Activated naive CD8-positive, alpha-beta T cell (primary cell): ENCODE data around the gene JUNB.

Experiments used
- H3K27ac Mint-ChIP-seq: one replicate; pipeline ENCODE4 v1.8.0; 2021; ENCODE audit warnings: mixed read lengths
- H3K27me3 Mint-ChIP-seq: one replicate; pipeline ENCODE4 v1.8.0; 2021; ENCODE audit warnings: mixed read lengths
- H3K36me3 Mint-ChIP-seq: one replicate; pipeline ENCODE4 v1.8.0; 2021; ENCODE audit warnings: mixed read lengths
- H3K4me1 Mint-ChIP-seq: one replicate; pipeline ENCODE4 v1.8.0; 2021; ENCODE audit warnings: low read depth, mixed read lengths
- H3K4me3 Mint-ChIP-seq: one replicate; pipeline ENCODE4 v1.8.0; 2021; ENCODE audit warnings: mild to moderate bottlenecking, mixed read lengths
- H3K9me3 Mint-ChIP-seq: one replicate; pipeline ENCODE4 v1.8.0; 2021; ENCODE audit warnings: low read depth, mixed read lengths

Gene JUNB

GRCh38 chr19:12834976-12835757 is 43.9 kb downstream of the JUNB start:
- H3K4me1 Mint-ChIP-seq: peaks cover 36% of the 10 kb centered on the region
- peaks cover 5% of the 10 kb centered on the region for H3K36me3 Mint-ChIP-seq
- H3K27me3 Mint-ChIP-seq: peaks cover 59% of the 10 kb centered on the region
- H3K27ac Mint-ChIP-seq: no peak overlapping the region
- H3K4me3 Mint-ChIP-seq: peak overlapping the region; percentile 71
- H3K9me3 Mint-ChIP-seq: no peaks in the 10 kb centered on the region

DNA sequence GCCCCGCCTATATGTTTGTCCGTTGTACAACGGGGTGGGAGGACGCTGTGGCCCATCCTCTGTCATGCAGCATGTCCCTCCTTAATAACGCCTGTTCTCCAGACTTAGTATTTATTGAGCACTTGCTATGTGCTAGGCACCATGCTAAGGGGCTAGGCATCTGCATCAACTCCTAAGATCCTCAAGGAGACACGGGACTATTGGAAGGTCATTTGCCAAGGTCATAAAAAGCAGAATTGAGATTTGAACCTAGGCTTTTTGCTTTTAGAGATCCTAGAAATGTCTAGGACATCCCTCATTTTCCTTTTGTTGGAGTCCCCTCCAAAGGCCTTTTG is 45.2 kb downstream of the JUNB start:
- H3K9me3 Mint-ChIP-seq: no peaks in the 10 kb centered on the region
- H3K27me3 Mint-ChIP-seq: peaks cover 58% of the 10 kb centered on the region
- peaks cover 47% of the 10 kb centered on the region for H3K4me1 Mint-ChIP-seq
- H3K36me3 Mint-ChIP-seq: peaks cover 5% of the 10 kb centered on the region
- no peak overlapping the region for H3K27ac Mint-ChIP-seq
- no peak overlapping the region for H3K4me3 Mint-ChIP-seq

DNA sequence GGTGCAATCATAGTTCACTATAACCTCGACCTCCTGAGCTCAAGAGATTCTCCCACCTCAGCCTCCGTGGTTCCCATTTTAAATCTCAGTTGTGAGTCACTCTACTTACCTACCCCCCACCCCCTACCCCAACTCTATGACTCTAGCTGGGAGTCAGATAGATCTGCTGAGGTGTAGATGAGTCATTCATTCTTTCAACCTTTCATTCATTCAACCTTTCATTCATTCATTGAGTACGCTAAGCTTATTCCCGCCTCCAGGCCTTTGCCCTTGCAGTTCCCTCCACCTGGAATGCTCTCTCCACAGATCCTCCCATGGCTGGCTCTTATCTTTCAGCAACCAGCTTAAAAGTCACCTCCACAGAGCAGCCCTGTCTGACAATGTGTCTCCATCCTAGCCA is 45.9 kb downstream of the JUNB start:
- Mint-ChIP-seq H3K4me1 (peaks cover 48% of the 10 kb centered on the region), H3K9me3 (no peaks in the 10 kb centered on the region), H3K4me3 (peak overlapping the region; percentile 38), H3K27me3 (peaks cover 57% of the 10 kb centered on the region), H3K36me3 (peaks cover 3% of the 10 kb centered on the region), H3K27ac (no peak overlapping the region)

GRCh38 chr19:12838182-12838885 is 47.0 kb downstream of the JUNB start, which contains the start of gene MAST1:
Gene MAST1 (plus strand): TSS chr19:12838515. CDS start chr19:12838573, 58 bp downstream.
- H3K27me3 Mint-ChIP-seq: peaks cover 59% of the 10 kb centered on the region
- H3K9me3 Mint-ChIP-seq: no peaks in the 10 kb centered on the region
- H3K27ac Mint-ChIP-seq: no peak within 1 kb of the TSS
- H3K36me3 Mint-ChIP-seq: peaks cover 3% of the 10 kb centered on the region
- peak within 1 kb of the TSS; percentile 84 for H3K4me3 Mint-ChIP-seq
- peaks cover 42% of the 10 kb centered on the region for H3K4me1 Mint-ChIP-seq

GRCh38 chr19:12838886-12839756 is 47.8 kb downstream of the JUNB start:
- H3K9me3 Mint-ChIP-seq: no peaks in the 10 kb centered on the region
- H3K36me3 Mint-ChIP-seq: peaks cover 3% of the 10 kb centered on the region
- no peak overlapping the region for H3K27ac Mint-ChIP-seq
- H3K4me3 Mint-ChIP-seq: peak overlapping the region; percentile 84
- H3K4me1 Mint-ChIP-seq: peaks cover 41% of the 10 kb centered on the region
- H3K27me3 Mint-ChIP-seq: peaks cover 60% of the 10 kb centered on the region

DNA sequence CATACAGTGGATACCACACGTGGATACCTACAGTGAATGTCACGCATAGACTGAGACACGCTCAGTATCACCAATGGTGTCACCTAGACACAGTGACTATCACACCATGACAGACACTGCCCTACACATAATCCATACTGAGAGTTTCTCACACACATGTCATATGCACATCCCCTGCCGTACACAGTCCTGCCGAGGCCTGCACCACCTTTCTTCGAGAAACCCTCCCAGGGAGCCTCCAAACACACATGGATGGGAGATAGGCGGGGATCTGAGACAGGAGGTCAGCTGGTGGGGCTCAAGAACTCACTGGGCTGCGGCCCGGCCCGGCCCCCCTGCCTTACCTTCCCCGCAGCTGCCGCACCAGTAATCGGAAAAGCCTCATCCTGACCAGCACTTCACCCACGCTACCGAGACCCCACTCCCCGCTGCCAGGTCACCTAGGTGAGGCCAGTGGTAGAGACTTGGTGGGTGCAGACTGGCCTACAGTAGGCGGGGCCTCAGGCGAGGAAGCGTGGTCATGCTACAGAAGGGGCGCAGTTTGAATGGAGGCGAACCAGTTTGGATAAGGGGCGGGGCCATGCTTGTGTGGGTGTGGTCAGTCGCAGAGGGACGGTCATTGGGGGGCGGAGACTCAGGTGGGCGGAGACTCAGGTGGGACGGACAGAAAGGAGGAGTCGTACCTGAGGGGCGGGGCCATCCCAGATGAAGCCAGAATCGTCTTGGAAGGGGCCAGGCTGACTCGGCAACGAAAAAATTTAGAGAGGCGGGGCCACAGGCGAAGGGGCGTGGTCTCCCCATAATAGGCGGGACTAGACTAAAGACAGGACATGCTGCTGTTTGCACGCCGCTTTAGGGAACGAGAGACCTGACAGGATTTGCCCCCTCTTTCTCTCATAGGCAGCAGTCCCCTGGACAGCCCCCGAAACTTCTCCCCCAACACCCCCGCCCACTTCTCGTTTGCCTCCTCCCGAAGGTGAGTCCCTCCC is 49.1 kb downstream of the JUNB start:
- H3K36me3 Mint-ChIP-seq: peaks cover 3% of the 10 kb centered on the region
- H3K4me3 Mint-ChIP-seq: peak overlapping the region; percentile 34
- peaks cover 36% of the 10 kb centered on the region for H3K4me1 Mint-ChIP-seq
- peaks cover 58% of the 10 kb centered on the region for H3K27me3 Mint-ChIP-seq
- no peak overlapping the region for H3K27ac Mint-ChIP-seq
- H3K9me3 Mint-ChIP-seq: no peaks in the 10 kb centered on the region

- no peaks in the 10 kb centered on the region for H3K9me3 Mint-ChIP-seq
- peaks cover 56% of the 10 kb centered on the region for H3K27me3 Mint-ChIP-seq
Observed at GRCh38 chr19:12841094-12841493, 49.8 kb downstream of the JUNB start.

GRCh38 chr19:12842511-12842910 is 51.2 kb downstream of the JUNB start:
- Mint-ChIP-seq H3K27ac (no peak overlapping the region), H3K9me3 (no peaks in the 10 kb centered on the region), H3K36me3 (peaks cover 3% of the 10 kb centered on the region), H3K4me1 (peaks cover 31% of the 10 kb centered on the region), H3K27me3 (peaks cover 49% of the 10 kb centered on the region), H3K4me3 (no peak overlapping the region)

More at GRCh38 chr19:12841094-12841493, 49.8 kb downstream of the JUNB start:
- Mint-ChIP-seq H3K4me3 (peak overlapping the region; percentile 44), H3K4me1 (peaks cover 36% of the 10 kb centered on the region), H3K27ac (no peak overlapping the region), H3K36me3 (peaks cover 3% of the 10 kb centered on the region)
